Epithelial cell of esophagus (primary cell): ENCODE results near the gene TRIM4.
A peak's percentile ranks its signal among the peaks of the same experiment; 100 is the strongest.

ENCODE experiments used
- DNase-seq: peaks from one replicate; pipeline ENCODE4 v3.0.0; 2010; ENCODE audit warnings: low read depth
- H3K4me3 ChIP-seq: 2 replicates; pipeline ENCODE4 v1.5.1; 2011; ENCODE audit warnings: mild to moderate bottlenecking, low read length, control low read depth
- CTCF ChIP-seq: IDR thresholded peaks from 2 replicates; pipeline ENCODE4 v1.5.1; 2011; ENCODE audit warnings: low read depth, mild to moderate bottlenecking, low read length, control low read depth, inconsistent platforms; ENCODE audit not compliant: insufficient read depth; ENCODE audit errors: missing control alignments

The TRIM4 gene

GRCh38 chr7:99928994-99929729 is 9.8 kb upstream of the TRIM4 start, which contains the start of gene GJC3:
GJC3 (minus strand) TSS chr7:99929620; CDS start chr7:99929620, 0 bp downstream.
- peak; percentile 62 for DNase-seq
- H3K4me3 ChIP-seq, result peak within 1 kb of the TSS; percentile 10
- TF ChIP-seq CTCF, result peak; percentile 54

- no peak for TF ChIP-seq CTCF
- no peak overlapping the region for H3K4me3 ChIP-seq
- no peak for DNase-seq
Observed at GRCh38 chr7:99928188-99928587, 8.9 kb upstream of the TRIM4 start.

- DNase-seq, result no peak
- TF ChIP-seq CTCF, result no peak
- no peak overlapping the region for H3K4me3 ChIP-seq
Observed at GRCh38 chr7:99927536-99927935, 8.2 kb upstream of the TRIM4 start.

GRCh38 chr7:99926321-99926720 is 7.0 kb upstream of the TRIM4 start:
- H3K4me3 ChIP-seq, result no peak overlapping the region
- DNase-seq, result peak; percentile 80
- no peak for TF ChIP-seq CTCF

GRCh38 chr7:99923200-99923599 is 3.9 kb upstream of the TRIM4 start:
- no peak for TF ChIP-seq CTCF
- H3K4me3 ChIP-seq, result no peak overlapping the region
- DNase-seq, result no peak

GRCh38 chr7:99920149-99920548 is 819 bp upstream of the TRIM4 start:
- peak overlapping the region; percentile 89 for H3K4me3 ChIP-seq
- DNase-seq, result no peak
- TF ChIP-seq CTCF, result no peak

GRCh38 chr7:99919814-99920112 is 433 bp upstream of the TRIM4 start:
- peak overlapping the region; percentile 89 for H3K4me3 ChIP-seq
- no peak for TF ChIP-seq CTCF
- no peak for DNase-seq
